Head of caudate nucleus (tissue), 42 donors: ENCODE measurements around the gene CDYL2.

Source experiments
- DNase-seq, 42 donors: peaks; one replicate each; pipeline versions ENCODE4 v3.0.0 to v3.0.0-alpha.2; 2020 to 2021; ENCODE audit warnings: mixed read lengths in 7 of 42
- intact Hi-C: fragments of 100-400 bp; cut with DNase I; formaldehyde crosslinking; loops from one replicate; pipeline ENCODE4 v1.15.0; 2022

The CDYL2 gene

DNA sequence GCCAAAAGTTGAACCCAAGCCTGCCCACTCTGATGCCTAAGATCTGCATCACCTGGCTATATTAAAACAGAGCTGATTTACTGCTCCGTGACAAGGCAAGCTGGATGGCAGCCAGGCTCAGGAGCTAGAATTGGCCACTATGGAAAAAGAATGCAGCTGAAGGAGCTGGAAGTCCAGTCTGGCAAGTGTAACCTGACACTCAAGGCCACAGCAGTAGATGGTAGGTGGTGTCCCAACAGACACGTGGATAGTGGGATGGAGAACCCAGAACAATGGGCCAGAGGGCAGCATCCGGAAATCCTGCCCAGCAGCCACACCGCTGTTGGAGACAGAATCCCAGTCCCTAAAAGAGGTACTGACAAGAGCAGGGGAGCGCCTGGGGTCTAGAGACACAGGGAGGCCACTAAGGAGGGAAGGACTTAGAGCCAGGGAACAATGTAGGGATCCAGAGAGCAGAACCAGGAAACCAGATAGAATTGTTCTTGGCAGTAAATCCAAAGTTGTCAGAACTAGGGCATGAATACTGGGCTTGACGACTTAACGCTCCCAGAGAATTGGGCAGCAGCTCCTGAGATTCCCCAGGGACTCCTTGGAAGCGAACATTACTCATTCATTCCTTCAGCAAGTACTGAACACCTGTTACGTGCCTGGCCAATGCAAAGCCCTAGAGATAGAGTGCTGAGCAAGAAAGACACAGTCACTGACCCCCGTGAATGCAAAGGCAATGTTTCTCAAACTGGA is 85.7 kb downstream of the CDYL2 start:
- no peak for DNase-seq
- intact Hi-C loops: no loop called here

DNA sequence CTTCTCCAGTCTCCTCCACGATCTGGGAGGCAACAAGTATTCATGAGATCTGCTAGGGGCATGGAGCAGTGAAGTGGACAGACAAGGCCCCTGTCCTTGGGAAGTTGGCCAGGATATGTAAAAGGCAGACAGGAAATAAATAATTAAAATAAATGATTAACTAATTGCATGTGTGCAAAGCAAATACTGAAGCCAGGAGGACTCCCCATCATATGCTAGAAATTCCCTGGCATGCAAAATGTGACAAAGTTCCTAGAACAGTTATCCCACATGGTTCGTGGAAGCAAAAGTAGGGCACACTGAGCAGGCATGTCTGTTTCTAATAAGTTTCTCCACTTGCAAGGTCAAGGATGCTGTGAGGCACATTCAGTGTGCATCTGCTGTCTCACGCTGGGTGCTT is 86.8 kb downstream of the CDYL2 start:
- DNase-seq: no peak
- intact Hi-C loops: no loop called here

- intact Hi-C loops: no loop called here
- no peak for DNase-seq
Measured at GRCh38 chr16:80716564-80717139, 87.7 kb downstream of the CDYL2 start.

- DNase-seq: no peak
- intact Hi-C loops: no loop called here
Measured at GRCh38 chr16:80711406-80711805, 93.0 kb downstream of the CDYL2 start.

- intact Hi-C loops: no loop called here
- no peak for DNase-seq
Measured at GRCh38 chr16:80710918-80711317, 93.5 kb downstream of the CDYL2 start.

DNA sequence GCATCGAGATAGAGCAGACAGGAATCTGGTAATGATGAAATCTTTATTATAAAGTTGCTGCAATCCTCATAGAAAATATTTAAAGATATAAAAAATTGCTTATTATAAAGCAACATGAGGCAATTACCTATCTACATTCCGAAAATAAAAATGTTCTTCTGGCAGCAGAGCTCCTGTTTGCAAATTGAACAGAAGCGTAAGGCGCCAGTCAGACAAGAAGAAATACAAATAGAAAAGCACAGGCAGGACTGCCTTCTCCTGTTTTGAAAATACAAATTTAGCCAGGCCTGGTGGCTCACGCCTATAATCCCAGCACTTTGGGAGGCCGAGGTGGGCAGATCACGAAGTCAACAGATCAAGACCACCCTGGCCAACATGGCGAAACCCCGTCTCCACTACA is 95.6 kb downstream of the CDYL2 start:
- intact Hi-C loops: no loop called here

GRCh38 chr16:80707686-80708085 is 96.7 kb downstream of the CDYL2 start:
- DNase-seq: no peak
- intact Hi-C loops: no loop called here

More for the DNA sequence above, 95.6 kb downstream of the CDYL2 start:
- DNase-seq: no peak

GRCh38 chr16:80705596-80705995 is 98.8 kb downstream of the CDYL2 start:
- intact Hi-C loops: no loop called here
- no peak for DNase-seq

DNA sequence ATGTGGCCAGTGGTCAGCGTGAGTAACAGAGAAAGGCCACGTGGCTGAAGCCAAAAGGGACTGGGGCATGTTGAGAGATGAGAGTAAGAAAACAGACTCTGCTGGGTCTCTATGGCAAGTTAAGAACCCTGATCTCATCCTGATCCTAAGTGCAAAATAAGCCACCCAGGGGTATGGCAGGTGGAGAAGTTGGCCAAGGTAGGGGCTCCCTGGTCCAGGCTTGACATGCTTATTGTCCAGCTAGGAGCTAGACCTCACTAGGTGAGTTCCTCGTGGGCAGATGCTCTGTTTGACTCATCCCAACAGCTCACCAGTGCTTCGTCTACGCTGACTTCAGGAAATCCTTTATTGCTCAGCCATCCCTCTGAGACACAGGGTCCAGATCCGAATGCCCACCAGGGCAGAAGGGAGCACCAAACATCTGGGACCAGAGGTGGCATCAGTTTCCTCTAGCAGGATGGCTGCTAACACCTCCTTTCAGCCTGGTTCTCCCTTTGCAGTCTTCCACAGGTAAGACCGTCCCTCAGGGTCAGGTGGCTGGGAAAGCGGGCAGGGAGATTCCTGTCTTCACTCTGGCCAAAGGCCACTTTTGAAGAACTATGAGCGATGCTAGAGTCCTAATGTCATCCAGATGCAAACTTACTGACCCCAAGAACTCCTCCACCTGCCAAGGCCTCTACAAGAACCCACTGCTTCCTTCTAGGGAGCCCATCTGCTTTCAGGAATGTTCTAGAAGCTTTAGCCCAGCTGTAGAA is 99.5 kb downstream of the CDYL2 start:
- intact Hi-C loops: no loop called here
- DNase-seq: no peak

GRCh38 chr16:80703131-80704071 is 101.0 kb downstream of the CDYL2 start:
- intact Hi-C loops: no loop called here
- DNase-seq: peak in 1 of 42 donors; percentile 7

GRCh38 chr16:80702696-80703095 is 101.7 kb downstream of the CDYL2 start:
- intact Hi-C loops: no loop called here
- DNase-seq: no peak

DNA sequence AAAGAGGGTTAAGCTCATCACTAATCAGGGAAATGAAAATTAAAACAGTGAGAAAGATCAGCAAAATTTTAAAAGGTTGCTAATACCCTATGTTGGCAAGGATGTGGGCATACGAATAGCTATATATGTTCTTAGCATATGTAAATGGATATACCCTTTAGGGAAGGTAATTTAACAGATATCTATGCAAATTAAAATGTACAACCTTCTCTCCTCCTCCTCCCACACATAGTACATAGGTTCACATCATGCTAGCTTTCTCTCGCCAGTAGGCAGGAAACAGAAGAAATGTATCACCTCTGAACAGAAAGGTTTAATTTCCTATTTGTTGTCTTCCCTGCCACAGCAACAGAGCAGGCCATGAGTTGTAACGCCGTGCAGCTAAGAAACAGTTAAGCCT is 103.8 kb downstream of the CDYL2 start:
- intact Hi-C loops: no loop called here
- no peak for DNase-seq

DNA sequence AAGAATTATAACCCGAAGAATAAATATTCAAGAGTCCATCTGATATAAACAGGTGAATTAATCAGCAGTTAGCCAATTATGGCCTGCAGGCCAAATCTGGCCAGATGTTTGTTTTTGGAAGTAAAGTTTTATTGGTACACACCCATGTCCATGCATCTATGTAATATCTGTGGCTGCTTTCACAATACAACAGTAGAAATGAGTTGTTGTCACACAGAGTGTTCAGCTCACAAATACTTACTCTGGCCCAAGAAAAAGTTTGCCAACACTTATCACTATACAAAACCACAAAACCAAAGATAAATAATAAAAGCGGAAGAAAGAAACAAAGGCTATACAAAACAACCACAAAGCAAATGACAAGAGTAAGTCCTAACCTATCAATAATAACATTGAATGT is 109.4 kb downstream of the CDYL2 start:
- no peak for DNase-seq
- intact Hi-C loops: no loop called here

GRCh38 chr16:80693553-80693952 is 110.8 kb downstream of the CDYL2 start:
- DNase-seq: no peak
- intact Hi-C loops: no loop called here

DNA sequence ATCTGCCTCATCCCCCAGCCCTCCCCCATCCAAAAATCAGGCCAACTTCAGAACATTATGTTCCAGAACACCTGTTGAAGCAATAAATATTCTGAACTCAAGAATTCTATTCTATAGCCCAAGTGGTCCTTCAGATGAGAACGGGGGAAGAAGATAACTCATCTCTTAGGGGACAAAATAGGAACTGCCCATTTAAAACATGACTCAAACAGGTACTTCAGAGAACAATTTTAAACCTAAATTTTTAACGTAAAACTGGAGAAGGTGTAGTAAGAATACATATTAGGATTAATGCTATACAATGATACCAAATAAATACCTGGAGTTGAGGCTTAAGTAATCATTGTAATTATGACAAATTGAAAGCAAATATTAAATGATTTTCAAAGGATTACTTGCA is 112.1 kb downstream of the CDYL2 start:
- intact Hi-C loops: no loop called here
- no peak for DNase-seq

- intact Hi-C loops: no loop called here
- no peak for DNase-seq
Measured at GRCh38 chr16:80691111-80691741, 113.2 kb downstream of the CDYL2 start.

DNA sequence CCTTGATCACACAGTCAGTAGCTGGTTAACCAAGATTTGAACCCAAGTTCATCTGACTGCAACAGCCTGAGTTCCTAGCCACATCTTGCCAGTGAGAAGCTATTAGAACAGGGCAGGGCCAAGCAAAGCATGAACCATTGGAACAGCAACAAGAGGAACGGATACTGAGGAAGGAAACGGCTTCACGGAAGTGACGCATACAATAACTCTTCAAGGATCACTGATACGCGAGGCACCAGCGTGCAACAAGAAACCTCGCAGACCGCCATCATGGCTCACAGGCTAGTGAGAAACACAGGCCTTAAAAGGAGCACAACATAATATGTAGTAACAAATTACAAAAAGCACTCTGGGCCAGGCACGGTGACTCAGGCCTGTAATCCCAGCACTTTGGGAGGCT is 114.9 kb downstream of the CDYL2 start:
- no peak for DNase-seq
- intact Hi-C loops: no loop called here

DNA sequence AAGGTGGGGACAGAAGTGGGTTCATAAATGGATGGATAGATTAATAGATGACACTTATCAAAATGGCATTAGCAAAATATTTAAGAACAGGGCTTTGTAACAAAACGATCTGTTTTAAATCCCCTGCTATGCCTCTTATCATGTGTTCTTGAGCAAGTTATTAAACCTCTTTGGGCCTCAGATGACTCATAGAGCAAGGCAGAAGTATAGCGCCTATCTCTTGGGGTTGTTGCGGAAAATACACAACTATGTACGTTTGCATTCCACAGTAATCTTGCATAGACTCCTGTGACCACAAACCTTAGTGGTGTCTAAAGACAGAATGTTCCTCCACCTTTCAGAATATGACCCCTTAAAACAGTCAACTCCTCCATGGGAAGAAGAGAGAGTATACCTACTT is 116.8 kb downstream of the CDYL2 start:
- no peak for DNase-seq
- intact Hi-C loops: no loop called here

- DNase-seq: peak in 1 of 42 donors; percentile 10
- intact Hi-C loops: no loop called here
Measured at GRCh38 chr16:80684906-80685305, 119.5 kb downstream of the CDYL2 start.
